ENCODE results near the gene CDR2. TPM values are rescaled to one million over a fixed set of nuclear protein-coding genes. Genes with fewer than 3 reads are reported as not detected.

Gene CDR2
- total and polyA plus RNA-seq, 9 of the 15 experiments (the other 6 are each of a cell fraction or from before 2014, with no cell fraction given) = 4.6 to 30.3 (median 19.9) TPM

GRCh38 chr16:22375117-22375962 lies 921 bp upstream of the CDR2 start:
- WGBS (ENCODE audit: insufficient coverage, low coverage, missing lambda C conversion rate) = 39% methylated on average over 23 of the region's 28 CpGs
- FAIRE-seq = peak; percentile 69

More at GRCh38 chr16:22375117-22375962, 921 bp upstream of the CDR2 start:
- no peak for ATAC-seq
- Histone ChIP-seq H3K4me2 (ENCODE audit: insufficient read depth, low read length) (peak overlapping the region; percentile 92), H3K9ac (ENCODE audit: insufficient read depth in 1 of 2, low read depth in 2 of 2, low read length in 2 of 2) (peak overlapping the region; percentile 81 to 93; a peak in 3 of 4 replicates), H4K20me1 (replicated peaks; ENCODE audit: control insufficient read depth, insufficient read depth, low read length) (no peaks in the 10 kb centered on the region), H3K4me3 (peak overlapping the region; percentile 86), H3K9me3 (replicated peaks; ENCODE audit: control insufficient read depth, insufficient read depth, low read depth, low read length) (no peaks in the 10 kb centered on the region), H3K79me2 (ENCODE audit: control insufficient read depth, insufficient read depth, low read length) (peaks cover 38% of the 10 kb centered on the region), H3K9me1 (ENCODE audit: control insufficient read depth, insufficient read depth, low read length) (no peaks in the 10 kb centered on the region), H3K36me3 (ENCODE audit: control insufficient read depth, insufficient read depth, low read length) (peaks cover 20% of the 10 kb centered on the region; the same call in 2 of the 3 replicates), H3K27ac (ENCODE audit: extremely low read depth, low read depth, low read length) (no peak overlapping the region), H2AFZ (ENCODE audit: low read depth, low read length) (peak overlapping the region; percentile 83), H3K27me3 (ENCODE audit: control insufficient read depth in 2 of 2, insufficient read depth in 2 of 2, low read length in 2 of 2) (no peaks in the 10 kb centered on the region), H3K4me1 (replicated peaks in 1 of 2; ENCODE audit: control insufficient read depth in 2 of 2, insufficient read depth in 2 of 2, low read length in 2 of 2) (peaks cover 18 to 20% of the 10 kb centered on the region in 2 experiments; a peak in 4 of 5 replicates)
- CTCF ChIA-PET (ENCODE audit: low intra/inter-chr PET ratio) = no interaction called here
- no TSS peak for BruUV-seq (replicated peaks)
- DNase-seq (ENCODE audit: extremely low read depth in 1 of 4, low spot score in 3 of 4) = peak in 1 of 4 experiments; percentile 17
- in situ Hi-C loops (cut with MboI) = loop anchor here (25.0 kb wide), 1 partner anchor 463 kb away; no protein-coding TSS in a partner anchor
- 0 out of 4 replicates have a peak, but pooled peaks of 1 of the 2 experiments have one; percentile 25 for TF ChIP-seq UBTF (IDR thresholded peaks at IDR 0.05; ENCODE audit: borderline replicate concordance in 1 of 2, low read depth in 2 of 2, low read length in 2 of 2)
- TF ChIP-seq ID3 (CRISPR knock-in tag; IDR thresholded peaks at IDR 0.05) = no peak
- TF ChIP-seq ID3 (tag; IDR thresholded peaks at IDR 0.05) = 0 out of 2 replicates have a peak, but pooled peaks have one; percentile 22
- peak; percentile 37; the same call in 1 of the 2 replicates for TF ChIP-seq USF1 (CRISPR knock-in tag; IDR thresholded peaks at IDR 0.05)
- TF ChIP-seq ELF2 (CRISPR knock-in tag; IDR thresholded peaks at IDR 0.05) = no peak
- TF ChIP-seq ZNF253 (CRISPR knock-in tag; conservative IDR thresholded peaks at IDR 0.05) = no peak
- TF ChIP-seq SMARCE1 (IDR thresholded peaks at IDR 0.05) = 0 out of 2 replicates have a peak, but pooled peaks have one; percentile 7
- intact Hi-C loops (cut with micrococcal nuclease) = no loop called here
- POLR2A ChIA-PET = interaction anchor here (0.5 to 1.4 kb wide), 4 partner anchors 9 to 1039 kb away, joined by 3 to 6 read pairs (median 5); no protein-coding TSS in a partner anchor
